Sigmoid colon (tissue), 4 donors: Measurements from ENCODE around the gene KLHL42.

Experiments
- CTCF ChIP-seq, 4 experiments: fragments of 450-650 bp in 3 of 4; fragments of 200-600 bp in 1 of 4; IDR thresholded peaks; one replicate each; pipeline ENCODE4 v1.5.1; 2016 to 2019; ENCODE audit warnings: antibody characterized with exemption in 4 of 4, mild to moderate bottlenecking in 3 of 4, moderate library complexity in 2 of 4
- EP300 ChIP-seq, 4 donors: sonication (generic); formaldehyde crosslinking; IDR thresholded peaks; one replicate each; pipeline ENCODE4 v1.6.1; 2017; ENCODE audit warnings: antibody characterized with exemption in 4 of 4

DNA sequence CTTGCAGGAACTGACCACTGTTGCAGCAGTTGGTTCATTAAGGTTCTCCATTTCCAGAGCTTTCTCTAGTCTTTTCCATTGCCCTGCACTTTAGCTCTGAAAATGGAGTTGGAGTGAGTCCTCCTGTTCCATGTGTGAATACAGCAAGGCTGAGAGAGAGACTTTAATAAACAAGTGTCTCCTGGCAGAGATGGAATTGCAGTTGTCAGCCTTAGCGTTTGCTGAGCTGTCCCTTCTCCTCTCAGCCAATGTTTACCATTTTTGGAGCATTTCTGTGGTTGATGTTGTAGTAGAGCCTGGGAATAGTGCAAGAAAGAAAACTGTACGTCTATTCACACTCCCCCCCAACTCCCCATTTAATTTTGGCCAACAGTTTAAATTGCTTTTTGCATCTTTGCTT lies 7.5 kb downstream of the KLHL42 start:
- TF ChIP-seq EP300 (IDR thresholded peaks at IDR 0.05) (no peak), CTCF (IDR thresholded peaks at IDR 0.05) (no peak)
